Kidney tubule cell (primary cell): ENCODE measurements around the gene PLEKHB1.
"Not testable (repeated sequence)": the region's sequence is repeated elsewhere in the genome, so short reads cannot be mapped to it uniquely, and the experiment has no call there.

Experiments
- DNase-seq: peaks from one replicate; pipeline ENCODE4 v3.0.0-alpha.2; 2018; ENCODE audit warnings: low spot score

PLEKHB1 gene

DNA sequence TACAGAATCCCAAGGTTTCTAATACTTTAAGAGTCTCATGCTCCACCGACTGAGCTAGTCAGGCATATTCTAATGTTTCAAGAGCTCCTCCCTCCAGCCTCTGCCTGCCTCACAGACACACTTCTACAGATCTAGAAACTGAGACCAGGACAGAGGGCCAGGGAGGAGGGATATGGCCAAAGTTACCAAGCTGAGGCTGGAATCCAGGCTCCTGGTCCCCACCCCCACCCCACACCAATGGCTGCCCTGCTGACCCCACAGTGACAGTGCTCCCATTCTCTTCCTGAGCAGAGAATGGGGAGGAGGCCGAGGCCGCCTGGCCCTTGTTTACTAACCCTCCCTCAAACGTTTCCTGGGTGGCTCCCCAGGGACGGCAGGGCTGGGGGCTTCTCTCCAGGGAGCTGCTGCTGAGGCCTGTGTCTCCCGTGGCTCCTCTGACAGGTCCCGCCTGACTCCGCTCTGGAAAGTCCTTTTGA, 2.2 kb downstream of the PLEKHB1 start:
- no peak for DNase-seq

DNA sequence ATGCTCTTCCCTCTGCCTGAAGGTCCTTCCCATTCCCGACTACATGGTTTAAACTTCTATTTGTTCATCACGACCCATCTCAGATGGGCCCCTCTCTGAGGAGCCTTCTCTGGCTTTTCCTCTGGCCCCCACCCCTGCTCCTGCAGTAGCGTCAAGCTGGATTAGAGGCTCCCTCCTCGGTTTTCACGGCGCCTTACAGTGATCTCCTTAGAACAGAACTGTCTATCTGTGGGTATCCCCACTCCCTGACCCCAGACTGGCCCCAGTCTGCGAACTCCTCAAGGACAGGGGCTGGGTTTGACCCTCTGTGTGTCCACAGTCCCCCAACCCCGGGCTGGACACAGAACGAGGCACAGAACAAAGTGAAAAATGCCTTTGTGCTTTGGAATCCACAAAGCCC, 2.8 kb downstream of the PLEKHB1 start:
- no peak for DNase-seq

DNA sequence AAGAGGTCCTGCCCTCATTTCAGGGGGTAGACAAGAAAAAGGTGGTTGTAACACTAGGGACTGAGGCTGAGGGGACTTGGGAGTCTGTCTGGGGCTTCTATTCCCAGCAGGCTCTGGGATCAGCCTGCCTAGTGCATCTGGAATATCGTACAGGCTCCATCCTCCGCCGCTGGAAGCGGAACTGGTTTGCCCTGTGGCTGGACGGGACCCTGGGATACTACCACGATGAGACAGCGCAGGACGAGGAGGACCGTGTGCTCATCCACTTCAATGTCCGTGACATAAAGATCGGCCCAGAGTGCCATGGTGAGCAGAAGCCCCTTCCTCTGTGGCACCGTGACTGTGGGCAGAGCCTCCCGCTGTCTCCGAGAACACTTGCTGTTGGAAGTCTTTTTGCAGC, 4.0 kb downstream of the PLEKHB1 start:
- DNase-seq = no peak

DNA sequence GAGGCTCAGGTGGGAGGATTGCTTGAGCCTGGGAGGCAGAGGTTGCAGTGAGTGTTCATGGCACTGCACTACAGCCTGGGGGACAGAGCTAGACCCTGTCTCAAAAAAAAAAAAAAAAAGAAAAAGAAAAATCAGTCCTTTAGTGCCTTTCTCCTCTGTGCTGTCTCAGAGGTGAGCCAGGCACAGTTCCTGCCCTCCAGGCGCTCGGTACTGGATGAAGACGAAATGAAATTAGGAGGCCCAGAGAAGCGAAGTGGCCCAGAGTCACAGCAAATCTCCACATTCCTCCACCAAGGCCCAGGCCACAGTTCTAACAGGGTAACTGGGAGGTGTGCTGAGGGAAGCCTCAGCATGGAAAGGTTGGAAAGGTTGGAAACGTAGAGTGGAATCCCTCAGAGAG, 4.9 kb downstream of the PLEKHB1 start:
- DNase-seq = no peak

DNA sequence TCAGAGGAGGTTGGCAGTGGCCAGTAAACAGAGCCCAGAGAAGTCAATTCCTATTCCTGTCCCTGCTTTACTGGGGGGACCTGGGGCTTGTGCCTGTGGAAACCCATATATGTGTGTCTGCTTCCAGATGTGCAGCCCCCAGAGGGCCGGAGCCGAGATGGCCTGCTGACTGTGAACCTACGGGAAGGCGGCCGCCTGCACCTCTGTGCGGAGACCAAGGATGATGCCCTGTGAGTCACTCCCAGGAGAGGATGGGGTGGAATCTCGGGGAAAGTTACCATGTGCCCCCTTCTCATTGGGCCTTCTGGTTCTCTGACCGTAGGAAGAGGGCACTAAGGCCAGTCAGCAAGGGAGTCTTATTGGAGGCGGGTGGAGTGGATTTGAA, 5.3 kb downstream of the PLEKHB1 start:
- DNase-seq = no peak

DNA sequence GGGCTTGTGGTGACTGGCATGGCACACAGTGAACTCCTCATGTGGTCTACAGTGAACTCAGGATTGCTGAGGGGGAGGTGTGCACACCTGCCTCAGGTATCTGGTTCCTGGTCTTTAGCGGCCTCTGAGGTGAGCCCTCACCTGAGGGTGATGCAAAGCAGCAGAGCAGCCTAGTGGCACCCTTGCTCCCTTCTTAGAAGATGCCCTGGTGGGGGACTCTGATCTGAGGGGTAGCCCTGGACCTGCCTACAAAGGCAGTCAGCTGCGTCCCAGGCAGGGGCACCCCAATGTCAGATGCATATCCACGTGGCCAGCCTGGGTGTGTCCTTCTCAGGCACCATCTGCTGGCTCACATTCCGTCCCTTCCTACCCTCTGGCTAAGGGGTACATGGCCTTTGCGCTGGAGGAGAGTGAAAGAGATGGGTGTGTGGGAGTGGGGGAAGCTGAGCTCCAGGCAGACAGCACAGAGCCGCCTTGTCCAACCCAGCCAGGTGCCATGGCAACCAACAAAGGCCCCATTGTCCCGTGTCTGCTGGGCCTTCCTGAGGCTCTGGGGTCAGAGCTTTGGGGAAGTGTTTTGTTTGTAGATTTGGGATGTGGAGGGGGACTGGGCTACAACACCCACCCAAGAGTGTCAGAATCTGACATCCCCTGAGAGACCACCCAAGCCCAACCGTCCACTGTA, 5.8 kb downstream of the PLEKHB1 start:
- DNase-seq = no peak

DNA sequence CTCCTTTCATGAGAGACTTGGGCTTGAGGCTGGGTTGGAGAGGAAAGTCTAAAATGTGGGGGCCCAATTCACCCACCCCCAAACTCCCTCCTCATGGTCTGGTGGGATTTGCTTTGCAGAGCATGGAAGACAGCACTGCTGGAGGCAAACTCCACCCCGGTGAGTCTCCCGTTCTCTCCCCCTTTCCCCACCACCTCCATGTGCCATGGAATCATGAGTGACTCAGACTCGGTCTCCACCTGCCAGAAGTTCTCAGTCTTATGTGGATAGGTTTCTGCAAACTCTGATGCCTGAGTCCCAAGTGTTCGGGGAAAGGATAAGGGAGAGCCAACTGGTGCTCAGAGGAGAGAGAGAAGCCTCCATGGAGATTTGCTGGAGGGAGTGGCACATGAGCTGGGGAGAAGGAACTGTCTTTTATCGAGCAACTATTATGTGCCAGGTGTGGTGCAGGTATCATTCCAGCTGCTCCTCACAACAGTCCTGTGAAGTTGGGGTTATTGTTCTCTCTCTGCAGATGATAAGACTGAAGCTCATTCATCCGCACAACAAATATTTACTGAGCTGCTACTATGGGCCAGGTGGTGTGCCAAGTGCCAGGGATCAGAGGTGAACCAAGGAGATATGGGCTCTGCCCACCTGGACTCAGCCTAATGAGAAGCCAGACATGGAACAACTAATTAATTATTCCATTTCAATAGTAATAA, 6.6 kb downstream of the PLEKHB1 start:
- DNase-seq = no peak

DNA sequence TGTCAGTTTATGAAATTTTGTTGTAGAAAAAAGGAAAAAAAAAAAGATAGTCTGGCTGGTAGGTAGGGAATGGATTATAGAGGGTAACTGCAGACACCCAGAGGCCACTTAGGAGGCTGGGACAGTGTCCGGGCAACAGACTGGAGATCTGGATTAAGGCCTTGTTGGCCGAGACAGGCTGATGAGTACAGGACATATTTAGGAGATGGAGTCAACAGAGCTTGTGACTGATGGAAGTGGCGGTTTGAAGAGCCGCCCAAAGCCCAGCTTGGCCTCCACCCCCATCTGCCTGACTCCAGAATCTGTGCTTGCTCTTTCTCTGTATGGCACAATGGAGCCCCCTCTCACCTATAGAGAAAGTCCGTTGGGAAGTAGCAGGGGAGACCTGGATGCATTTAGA, 7.6 kb downstream of the PLEKHB1 start:
- DNase-seq = no peak

DNA sequence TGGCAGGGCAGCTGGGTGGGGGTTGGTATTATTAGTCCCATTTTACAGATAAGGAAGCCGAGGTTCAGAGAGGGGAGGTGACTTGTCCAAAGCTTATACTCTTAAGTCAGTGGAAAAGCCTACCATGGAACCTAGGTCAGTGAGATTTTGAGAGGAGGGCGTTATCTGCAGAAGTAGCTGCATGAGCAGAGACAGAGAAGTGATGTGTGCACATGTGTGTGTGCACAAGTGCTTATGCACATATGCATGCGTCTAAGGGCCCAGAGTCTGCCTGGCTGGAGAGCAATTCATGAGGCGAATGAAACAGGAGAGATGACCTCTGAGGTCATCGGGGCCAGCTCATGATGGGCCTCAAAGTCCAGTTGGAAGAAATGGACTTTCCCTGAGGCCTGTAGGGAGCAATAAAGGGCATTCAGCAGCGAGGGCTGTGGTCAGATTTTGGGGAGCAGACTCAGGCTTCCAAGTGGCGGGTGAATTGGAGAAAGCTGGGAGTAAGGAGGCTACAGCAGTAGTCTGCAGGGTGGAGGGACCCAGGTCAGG, 8.2 kb downstream of the PLEKHB1 start:
- DNase-seq = no peak

DNA sequence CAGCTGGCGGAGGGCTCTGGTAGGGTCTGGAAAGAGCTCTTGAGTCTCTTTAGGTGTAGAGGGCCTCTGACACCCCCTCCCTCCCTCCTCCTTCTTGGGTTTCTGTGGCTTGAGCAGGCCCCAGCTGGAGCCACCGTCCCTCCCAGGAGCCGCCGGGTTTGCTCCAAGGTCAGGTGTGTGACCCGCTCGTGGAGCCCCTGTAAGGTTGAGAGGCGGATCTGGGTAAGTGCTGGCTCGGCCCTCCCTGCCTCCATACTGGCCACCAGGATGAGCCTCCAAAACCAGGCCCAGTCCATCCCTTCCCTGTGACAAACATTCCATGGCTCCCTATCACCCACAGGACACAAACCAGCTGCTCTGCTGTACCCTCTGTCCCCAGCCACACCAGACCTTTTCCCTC, 9.3 kb downstream of the PLEKHB1 start:
- no peak for DNase-seq

DNA sequence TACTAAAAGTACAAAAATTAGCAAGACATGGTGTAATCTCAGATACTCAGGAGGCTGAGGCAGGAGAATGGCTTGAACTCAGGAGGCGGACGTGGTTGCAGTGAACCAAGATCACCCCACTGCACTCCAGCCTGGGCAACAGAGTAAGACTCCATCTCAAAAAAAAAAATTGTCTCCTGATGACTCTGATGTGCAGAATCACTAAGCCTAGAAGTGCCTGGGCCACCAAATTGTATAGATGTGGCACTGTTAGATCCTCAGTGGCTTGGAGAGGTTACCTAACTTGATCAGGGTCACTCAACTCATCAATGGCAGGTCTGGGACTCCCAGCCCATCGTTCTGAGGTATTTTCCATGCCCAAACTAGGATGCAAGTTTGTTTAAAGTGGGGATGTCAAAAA, 10.6 kb downstream of the PLEKHB1 start:
- no peak for DNase-seq

DNA sequence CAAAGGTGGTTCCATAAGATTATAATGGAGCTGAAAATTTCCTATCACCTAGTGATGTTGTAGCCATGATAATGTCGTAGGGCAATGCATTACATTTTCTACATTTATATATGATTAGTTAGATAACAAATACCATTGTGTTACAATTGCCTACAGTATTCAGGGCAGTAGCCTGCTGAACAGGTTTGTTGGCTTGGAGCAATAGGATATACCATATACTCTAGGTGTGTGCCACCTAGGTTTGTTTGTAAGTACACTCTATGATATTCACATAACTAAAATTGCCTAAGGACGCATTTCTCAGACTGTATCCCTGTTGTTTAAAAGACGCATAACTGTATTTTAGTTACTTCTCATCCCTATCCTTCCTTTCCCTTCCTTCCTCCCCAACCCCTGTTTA, 13.6 kb downstream of the PLEKHB1 start:
- DNase-seq = no peak

DNA sequence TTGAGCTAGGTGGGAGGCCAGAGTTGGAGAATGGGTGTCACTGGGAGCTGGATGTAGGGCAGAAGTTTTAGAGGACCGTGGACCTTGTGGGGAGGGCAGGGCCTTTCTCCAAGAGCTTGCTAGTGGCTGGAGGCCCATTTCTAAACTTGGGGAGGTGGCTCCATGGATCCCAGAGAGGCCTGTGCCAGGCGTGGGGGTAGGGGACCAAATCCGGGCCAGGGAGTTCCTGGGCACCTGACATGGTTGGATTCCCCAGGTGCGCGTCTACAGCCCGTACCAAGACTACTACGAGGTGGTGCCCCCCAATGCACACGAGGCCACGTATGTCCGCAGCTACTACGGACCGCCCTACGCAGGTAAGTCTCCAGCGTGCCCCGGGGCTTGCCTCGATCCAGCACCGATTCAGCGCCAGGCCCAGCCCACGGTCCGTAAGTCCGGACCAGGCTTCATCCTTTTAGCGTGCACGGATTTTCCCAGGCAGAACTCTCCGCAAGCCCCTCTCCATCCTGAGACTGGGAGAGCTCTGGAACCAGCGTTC, 14.2 kb downstream of the PLEKHB1 start:
- peak; percentile 15 for DNase-seq

DNA sequence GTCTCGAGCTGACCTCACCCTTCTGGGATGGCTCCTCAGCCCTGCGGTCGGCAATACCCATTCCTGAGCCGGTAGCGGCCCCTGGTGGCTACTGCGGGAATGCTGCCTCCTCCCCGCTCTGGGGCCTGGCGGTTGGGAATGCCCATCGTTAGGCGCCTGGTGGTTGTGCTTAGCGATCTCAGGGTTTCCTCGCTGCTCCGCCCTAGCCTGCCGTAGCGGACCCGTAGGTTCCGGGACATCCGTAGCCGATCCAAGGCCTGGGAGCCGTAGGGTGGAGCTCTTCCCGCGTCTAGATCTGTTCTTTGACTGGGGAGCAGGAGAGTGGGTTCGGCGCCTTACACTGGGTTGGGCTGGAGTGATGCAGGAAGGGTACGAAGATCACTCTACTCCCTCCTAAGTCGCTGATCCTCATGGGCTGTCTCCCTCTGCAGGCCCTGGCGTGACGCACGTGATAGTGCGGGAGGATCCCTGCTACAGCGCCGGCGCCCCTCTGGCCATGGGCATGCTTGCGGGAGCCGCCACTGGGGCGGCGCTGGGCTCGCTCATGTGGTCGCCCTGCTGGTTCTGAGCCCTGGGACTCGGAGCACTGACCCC, 14.8 kb downstream of the PLEKHB1 start:
- peak; percentile 84 for DNase-seq

DNA sequence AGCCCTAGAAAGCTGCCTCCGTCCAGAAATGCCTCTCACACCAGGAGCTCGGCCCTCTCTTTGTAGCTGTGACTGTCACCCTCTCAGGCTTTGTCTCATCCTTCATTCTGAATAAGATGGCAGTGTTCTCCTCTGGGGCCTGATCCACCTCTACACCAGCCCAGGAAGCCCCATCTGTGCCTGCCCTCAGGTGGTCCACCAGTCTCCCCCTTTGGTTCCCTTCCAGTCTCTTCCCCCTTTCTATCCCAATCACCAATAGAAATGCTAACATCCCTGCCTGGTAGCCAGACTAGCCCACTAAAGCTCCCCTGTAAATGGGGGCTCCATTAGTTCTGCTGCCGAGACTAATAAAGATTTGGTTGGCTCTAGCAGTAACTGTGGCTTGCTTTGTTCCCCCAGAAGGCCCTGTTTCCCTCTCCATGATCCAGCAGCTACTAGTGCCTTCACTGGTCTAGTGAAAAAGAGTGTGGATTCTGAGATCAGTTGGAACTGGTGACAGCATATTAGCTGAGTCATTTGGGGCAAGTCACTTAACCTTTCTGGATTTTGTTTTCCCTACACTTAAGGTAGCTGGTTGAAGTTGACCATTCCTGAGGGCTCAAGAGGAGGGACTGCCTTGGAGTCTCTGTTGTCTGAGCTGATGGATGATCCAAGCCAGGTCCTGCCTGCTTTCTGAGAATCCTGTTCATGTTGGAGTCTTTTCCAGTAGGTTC, 16.2 kb downstream of the PLEKHB1 start:
- peak; percentile 17 for DNase-seq

DNA sequence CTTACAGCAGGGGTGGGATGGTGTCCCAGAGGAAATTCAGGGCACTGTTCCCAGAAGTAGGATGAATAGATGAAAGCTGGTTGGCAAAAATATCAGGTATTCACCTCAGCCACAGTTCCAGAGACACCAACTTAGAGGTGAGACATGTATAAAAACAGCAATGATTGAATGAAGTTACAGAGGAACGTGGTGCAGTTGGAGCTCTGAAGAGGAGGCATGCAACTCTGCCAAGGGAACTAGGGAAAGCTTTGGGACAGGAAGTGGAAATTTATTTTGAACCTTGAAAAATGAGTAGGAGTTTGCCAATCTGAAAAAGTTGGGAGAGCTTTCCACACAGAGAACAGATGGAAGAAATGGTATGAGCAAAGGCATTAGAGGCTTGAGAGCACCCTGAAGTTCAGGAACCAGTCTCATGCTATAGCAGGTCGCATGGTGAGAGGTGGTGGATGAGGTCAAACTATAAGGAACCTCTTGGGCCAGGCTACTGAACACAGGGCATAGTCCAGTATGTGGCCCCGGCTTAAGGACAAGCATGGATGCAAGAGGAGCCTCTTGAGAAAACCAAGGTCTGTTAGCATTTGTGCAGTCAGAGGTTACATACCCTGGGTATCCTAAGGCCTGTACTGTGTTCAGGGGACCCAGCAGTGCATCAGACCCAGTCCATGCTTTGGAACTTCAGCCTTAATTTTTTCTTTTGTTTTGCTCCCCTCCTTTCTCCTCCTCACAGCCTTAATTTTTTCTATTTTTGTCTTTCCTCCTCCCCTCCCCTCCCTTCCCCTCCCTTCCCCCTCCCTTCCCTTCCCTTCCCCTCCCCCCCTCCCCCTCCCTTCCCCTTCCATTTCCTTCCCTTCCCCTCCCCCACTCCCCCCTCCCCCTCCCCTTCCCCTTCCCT, 17.5 kb downstream of the PLEKHB1 start:
- no peak for DNase-seq

DNA sequence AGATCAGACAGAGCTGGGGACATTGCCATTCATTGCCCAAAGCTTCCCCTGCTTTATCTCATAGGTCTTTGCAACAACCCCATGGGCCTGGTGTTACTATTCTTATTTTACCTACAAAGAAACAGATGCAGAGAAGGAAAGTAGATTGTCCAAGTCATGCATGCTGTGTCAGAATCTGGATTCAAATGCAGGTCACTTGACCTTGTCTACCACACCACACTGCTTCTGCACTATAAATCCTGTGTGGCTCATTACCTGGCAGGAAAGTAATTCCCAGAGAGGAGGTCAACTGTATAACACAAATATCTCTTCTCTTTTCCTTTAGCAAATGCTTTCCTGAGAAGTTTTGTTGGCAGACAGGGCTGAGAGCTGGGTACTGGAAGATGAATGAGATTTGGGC, 18.5 kb downstream of the PLEKHB1 start:
- DNase-seq = no peak

DNA sequence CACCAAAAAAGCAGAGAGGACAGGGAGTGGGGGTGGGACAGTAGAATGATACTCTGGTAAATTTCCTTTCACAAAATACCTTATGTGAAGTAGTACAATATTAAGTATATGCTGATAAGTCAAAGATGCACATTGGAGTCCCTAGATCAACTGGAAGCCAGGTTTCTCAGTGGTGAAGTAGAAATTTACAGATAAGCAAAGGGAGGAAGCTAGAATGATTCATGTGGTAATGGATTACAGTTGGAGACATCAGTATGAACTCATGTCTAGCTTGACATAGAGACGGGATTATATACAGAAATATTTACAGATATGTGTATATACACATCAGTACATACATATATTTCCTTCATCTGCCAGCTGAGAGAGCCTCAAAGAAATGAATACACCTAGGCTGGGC, 21.5 kb downstream of the PLEKHB1 start:
- DNase-seq = no peak

DNA sequence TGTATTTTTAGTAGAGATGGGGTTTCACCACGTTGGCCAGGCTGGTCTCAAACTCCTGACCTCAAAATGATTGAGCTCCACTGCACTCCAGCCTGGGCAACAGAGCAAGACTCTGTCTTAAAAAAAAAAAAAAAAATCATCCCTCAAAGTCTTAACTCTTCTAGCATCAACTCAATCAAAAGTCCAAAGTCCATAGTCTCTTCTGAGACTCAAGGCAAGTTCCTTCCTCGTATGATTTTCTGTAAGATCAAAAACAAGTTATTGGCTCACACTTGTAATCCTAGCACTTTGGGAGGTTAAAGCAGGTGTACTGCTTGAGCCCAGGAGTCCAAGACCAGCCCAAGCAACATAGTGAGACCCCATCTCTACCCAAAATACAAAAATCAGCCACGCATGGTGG, 24.4 kb downstream of the PLEKHB1 start:
- DNase-seq = no peak

DNA sequence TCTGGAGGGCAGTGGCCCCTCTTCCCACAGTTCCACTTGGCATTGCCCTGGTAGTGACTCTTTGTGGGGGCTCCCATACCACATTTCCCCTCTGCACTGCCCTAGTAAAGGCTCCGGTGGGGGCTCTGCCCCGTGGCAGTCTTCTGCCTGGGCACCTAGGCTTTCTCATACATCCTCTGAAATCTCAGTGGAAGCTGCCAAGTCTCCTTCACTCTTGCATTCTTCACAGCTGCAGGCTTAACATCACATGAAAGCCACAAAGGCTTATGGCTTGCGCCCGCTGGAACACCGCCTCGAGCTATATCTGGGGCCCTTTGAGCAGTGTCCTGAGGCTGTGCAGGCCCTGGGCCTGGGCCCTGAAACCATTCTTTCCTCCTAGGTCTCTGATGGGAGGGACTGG, 25.3 kb downstream of the PLEKHB1 start:
- no peak for DNase-seq

DNA sequence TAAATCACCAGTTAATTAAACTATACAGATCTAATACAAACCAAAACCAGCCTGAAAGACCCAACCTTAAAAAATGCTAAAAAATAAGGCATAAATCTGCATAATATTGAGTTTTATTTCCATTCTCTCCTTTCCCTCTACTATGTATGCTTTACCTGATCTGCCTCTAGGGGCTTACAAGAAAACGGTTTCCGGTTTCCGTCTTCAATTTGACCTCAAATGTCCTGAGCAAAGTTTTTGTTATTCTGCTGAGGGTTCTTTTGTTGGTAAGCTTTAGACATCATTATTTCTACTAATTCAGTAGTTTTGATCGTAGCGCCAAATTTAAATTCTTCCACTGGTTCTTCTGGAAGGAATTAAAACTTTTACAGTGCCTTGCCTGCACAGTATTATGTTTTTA, 30.2 kb downstream of the PLEKHB1 start:
- DNase-seq = not testable (repeated sequence)
